22Rv1 (cell line): ENCODE data around the gene TNFAIP8.

Source experiments
- ZFX ChIP-seq: fragments of 450-650 bp; IDR thresholded peaks from 2 replicates; pipeline ENCODE4 v1.6.1; 2017; ENCODE audit warnings: antibody characterized with exemption, borderline replicate concordance
- TF ChIP-seq, protein P1 (sequence below): fragments of 450-650 bp; IDR thresholded peaks from 2 replicates; pipeline ENCODE4 v1.5.1; 2017; ENCODE audit warnings: mild to moderate bottlenecking

DNA sequence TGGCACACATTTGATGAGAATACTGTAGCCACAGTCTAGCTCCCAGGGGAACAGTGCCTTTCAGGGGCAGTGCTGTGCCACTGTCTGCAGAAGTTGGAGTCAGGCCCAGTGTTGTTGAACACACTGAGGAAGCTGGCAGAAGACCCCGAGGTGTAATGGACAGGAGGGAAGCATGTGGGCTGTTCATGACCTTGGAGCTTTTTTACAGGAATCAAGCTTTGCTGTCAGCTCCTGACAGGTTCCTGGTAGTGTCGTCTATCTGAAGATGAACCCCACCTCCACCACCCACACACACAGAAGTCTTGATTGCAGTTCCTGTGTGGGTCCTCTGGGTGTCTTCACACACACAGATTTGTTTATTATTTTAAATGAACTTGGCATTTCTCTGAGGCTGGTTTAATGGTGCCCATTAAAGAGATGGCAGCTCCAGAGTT is 40.3 kb upstream of the TNFAIP8 start:
- TF ChIP-seq, protein P1, sequence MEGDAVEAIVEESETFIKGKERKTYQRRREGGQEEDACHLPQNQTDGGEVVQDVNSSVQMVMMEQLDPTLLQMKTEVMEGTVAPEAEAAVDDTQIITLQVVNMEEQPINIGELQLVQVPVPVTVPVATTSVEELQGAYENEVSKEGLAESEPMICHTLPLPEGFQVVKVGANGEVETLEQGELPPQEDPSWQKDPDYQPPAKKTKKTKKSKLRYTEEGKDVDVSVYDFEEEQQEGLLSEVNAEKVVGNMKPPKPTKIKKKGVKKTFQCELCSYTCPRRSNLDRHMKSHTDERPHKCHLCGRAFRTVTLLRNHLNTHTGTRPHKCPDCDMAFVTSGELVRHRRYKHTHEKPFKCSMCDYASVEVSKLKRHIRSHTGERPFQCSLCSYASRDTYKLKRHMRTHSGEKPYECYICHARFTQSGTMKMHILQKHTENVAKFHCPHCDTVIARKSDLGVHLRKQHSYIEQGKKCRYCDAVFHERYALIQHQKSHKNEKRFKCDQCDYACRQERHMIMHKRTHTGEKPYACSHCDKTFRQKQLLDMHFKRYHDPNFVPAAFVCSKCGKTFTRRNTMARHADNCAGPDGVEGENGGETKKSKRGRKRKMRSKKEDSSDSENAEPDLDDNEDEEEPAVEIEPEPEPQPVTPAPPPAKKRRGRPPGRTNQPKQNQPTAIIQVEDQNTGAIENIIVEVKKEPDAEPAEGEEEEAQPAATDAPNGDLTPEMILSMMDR: no peak
- TF ChIP-seq ZFX: no peak
